Measurements from ENCODE around the gene HSPA1A. TPM values are rescaled to one million over a fixed set of nuclear protein-coding genes. Genes with fewer than 3 reads are reported as not detected.
A peak's percentile ranks its signal among the peaks of the same experiment; 100 is the strongest.
"Not testable (repeated sequence)": the region's sequence is repeated elsewhere in the genome, so short reads cannot be mapped to it uniquely, and the experiment has no call there.

The HSPA1A gene
- polyA plus RNA-seq, 3 donors, result 144 to 215 (median 200) TPM

GRCh38 chr6:31819871-31820299 lies 4.5 kb downstream of the HSPA1A start:
- Histone ChIP-seq H3K4me1 (ENCODE audit: control insufficient read depth in 1 of 2, insufficient read depth in 2 of 2, low read length in 2 of 2) (peaks cover 60 to 75% of the 10 kb centered on the region in 2 donors), H3K36me3 (replicated peaks in 1 of 2; ENCODE audit: control insufficient read depth in 1 of 2, insufficient read depth in 2 of 2, low read length in 2 of 2) (no peaks in the 10 kb centered on the region), H3K9ac (ENCODE audit: insufficient read depth, low read length, poor library complexity, severe bottlenecking) (no peak overlapping the region), H3K4me2 (replicated peaks; ENCODE audit: extremely low read depth, low read length, poor library complexity, severe bottlenecking) (no peak overlapping the region), H3K4me3 (replicated peaks in 1 of 3; ENCODE audit: low read depth in 2 of 3, low read length in 3 of 3) (no peak overlapping the region), H3K79me2 (ENCODE audit: insufficient read depth, low read length) (peaks cover 52% of the 10 kb centered on the region), H3K27me3 (ENCODE audit: control insufficient read depth in 2 of 2, insufficient read depth in 2 of 2, low read length in 2 of 2) (no peaks in the 10 kb centered on the region), H3K9me3 (replicated peaks in 1 of 2; ENCODE audit: control insufficient read depth in 1 of 2, insufficient read depth in 1 of 2, low read length in 2 of 2) (no peaks in the 10 kb centered on the region), H3K27ac (ENCODE audit: low read depth in 1 of 2, low read length in 2 of 2) (no peak overlapping the region), H2AFZ (ENCODE audit: insufficient read depth, low read depth, low read length, poor library complexity, severe bottlenecking) (no peak overlapping the region), H4K20me1 (ENCODE audit: insufficient read depth, low read length) (no peaks in the 10 kb centered on the region)
- peaks cover 0 to 2% (median 0%) of the 10 kb centered on the region in 7 donors for H3K9me3 Mint-ChIP-seq
- intact Hi-C loops (cut with micrococcal nuclease), result no loop called here
- peaks cover 0 to 4% (median 0%) of the 10 kb centered on the region in 3 donors for H3K27me3 Mint-ChIP-seq (ENCODE audit: low read depth in 3 of 3)
- H3K4me1 Mint-ChIP-seq, result peaks cover 59% of the 10 kb centered on the region
- DNase-seq, result no peak
- peak overlapping the region in 1 of 2 donors; percentile 13 for H3K4me3 Mint-ChIP-seq
- TF ChIP-seq, protein P1, sequence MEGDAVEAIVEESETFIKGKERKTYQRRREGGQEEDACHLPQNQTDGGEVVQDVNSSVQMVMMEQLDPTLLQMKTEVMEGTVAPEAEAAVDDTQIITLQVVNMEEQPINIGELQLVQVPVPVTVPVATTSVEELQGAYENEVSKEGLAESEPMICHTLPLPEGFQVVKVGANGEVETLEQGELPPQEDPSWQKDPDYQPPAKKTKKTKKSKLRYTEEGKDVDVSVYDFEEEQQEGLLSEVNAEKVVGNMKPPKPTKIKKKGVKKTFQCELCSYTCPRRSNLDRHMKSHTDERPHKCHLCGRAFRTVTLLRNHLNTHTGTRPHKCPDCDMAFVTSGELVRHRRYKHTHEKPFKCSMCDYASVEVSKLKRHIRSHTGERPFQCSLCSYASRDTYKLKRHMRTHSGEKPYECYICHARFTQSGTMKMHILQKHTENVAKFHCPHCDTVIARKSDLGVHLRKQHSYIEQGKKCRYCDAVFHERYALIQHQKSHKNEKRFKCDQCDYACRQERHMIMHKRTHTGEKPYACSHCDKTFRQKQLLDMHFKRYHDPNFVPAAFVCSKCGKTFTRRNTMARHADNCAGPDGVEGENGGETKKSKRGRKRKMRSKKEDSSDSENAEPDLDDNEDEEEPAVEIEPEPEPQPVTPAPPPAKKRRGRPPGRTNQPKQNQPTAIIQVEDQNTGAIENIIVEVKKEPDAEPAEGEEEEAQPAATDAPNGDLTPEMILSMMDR (IDR thresholded peaks at IDR 0.05), result no peak
- peaks cover 0 to 8% of the 10 kb centered on the region in 2 donors for H3K36me3 Mint-ChIP-seq
- H3K27ac Mint-ChIP-seq, result peak overlapping the region in 5 of 7 donors; percentile 37 to 66 (median 63)

DNA sequence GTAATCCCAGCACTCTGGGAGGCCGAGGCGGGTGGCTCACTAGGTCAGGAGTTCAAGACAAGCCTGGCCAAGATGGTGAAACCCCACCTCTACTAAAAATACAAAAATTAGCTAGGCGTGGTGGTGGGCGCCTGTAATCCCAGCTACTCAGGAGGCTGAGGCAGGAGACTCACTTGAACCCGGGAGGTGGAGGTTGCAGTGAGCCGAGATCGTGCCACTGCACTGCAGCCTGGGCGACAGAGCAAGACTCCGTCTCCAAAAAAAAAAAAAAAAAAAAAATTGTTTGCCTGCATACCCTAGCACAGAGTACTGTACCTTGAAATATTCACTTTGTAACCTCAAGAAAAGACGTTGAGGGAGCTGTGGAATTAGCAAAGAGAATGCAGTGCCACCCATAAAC lies 5.1 kb downstream of the HSPA1A start:
- H3K27me3 Mint-ChIP-seq (ENCODE audit: low read depth in 3 of 3); H2AFZ ChIP-seq (ENCODE audit: insufficient read depth, low read depth, low read length, poor library complexity, severe bottlenecking); DNase-seq; H3K9me3 Mint-ChIP-seq; H3K9me3 ChIP-seq (replicated peaks in 1 of 2; ENCODE audit: control insufficient read depth in 1 of 2, insufficient read depth in 1 of 2, low read length in 2 of 2); H3K9ac ChIP-seq (ENCODE audit: insufficient read depth, low read length, poor library complexity, severe bottlenecking); H3K27me3 ChIP-seq (ENCODE audit: control insufficient read depth in 2 of 2, insufficient read depth in 2 of 2, low read length in 2 of 2); H3K4me3 Mint-ChIP-seq; H3K36me3 ChIP-seq (replicated peaks in 1 of 2; ENCODE audit: control insufficient read depth in 1 of 2, insufficient read depth in 2 of 2, low read length in 2 of 2); intact Hi-C loops (cut with micrococcal nuclease); H3K27ac Mint-ChIP-seq; H3K36me3 Mint-ChIP-seq; H4K20me1 ChIP-seq (ENCODE audit: insufficient read depth, low read length): not testable (repeated sequence)
- Histone ChIP-seq H3K27ac (ENCODE audit: low read depth in 1 of 2, low read length in 2 of 2) (peak overlapping the region in 1 of 2 donors; percentile 69), H3K4me1 (ENCODE audit: control insufficient read depth in 1 of 2, insufficient read depth in 2 of 2, low read length in 2 of 2) (peaks cover 62 to 78% of the 10 kb centered on the region in 2 donors), H3K79me2 (ENCODE audit: insufficient read depth, low read length) (peaks cover 52% of the 10 kb centered on the region), H3K4me3 (replicated peaks in 1 of 3; ENCODE audit: low read depth in 2 of 3, low read length in 3 of 3) (peak overlapping the region in 1 of 3 experiments; percentile 93), H3K4me2 (replicated peaks; ENCODE audit: extremely low read depth, low read length, poor library complexity, severe bottlenecking) (peak overlapping the region; percentile 98)
- H3K4me1 Mint-ChIP-seq, result peaks cover 62% of the 10 kb centered on the region
- WGBS (ENCODE audit: insufficient coverage), result no CpG with 5 or more reads among the region's 10 CpGs
